ENCODE results near the gene MAP3K14.

The MAP3K14 gene

GRCh38 chr17:45317111-45317928, 500 bp upstream of the MAP3K14 start:
- FAIRE-seq (peak; percentile 87), DNase-seq (ENCODE audit: low spot score) (peak; percentile 100)

GRCh38 chr17:45315648-45316433, 979 bp downstream of the MAP3K14 start:
- no peak for DNase-seq (ENCODE audit: low spot score)
- FAIRE-seq, result no peak

- no peak for FAIRE-seq
- no peak for DNase-seq (ENCODE audit: low spot score)
Observed at GRCh38 chr17:45314741-45315647, 1.8 kb downstream of the MAP3K14 start.

- DNase-seq (ENCODE audit: low spot score) (no peak), FAIRE-seq (no peak)
Observed at GRCh38 chr17:45313996-45314740, 2.7 kb downstream of the MAP3K14 start.

- FAIRE-seq (no peak), DNase-seq (ENCODE audit: low spot score) (no peak)
Observed at GRCh38 chr17:45313421-45313771, 3.4 kb downstream of the MAP3K14 start.

- DNase-seq (ENCODE audit: low spot score) (no peak), FAIRE-seq (no peak)
Observed at GRCh38 chr17:45312477-45313420, 4.1 kb downstream of the MAP3K14 start.

- peak; percentile 89 for FAIRE-seq
- DNase-seq (ENCODE audit: low spot score), result peak; percentile 94
Observed at GRCh38 chr17:45311760-45312476, 4.9 kb downstream of the MAP3K14 start.

- DNase-seq (ENCODE audit: low spot score), result no peak
- FAIRE-seq, result no peak
Observed at GRCh38 chr17:45311401-45311759, 5.4 kb downstream of the MAP3K14 start.

GRCh38 chr17:45310380-45311324, 6.2 kb downstream of the MAP3K14 start:
- FAIRE-seq (no peak), DNase-seq (ENCODE audit: low spot score) (no peak)

- DNase-seq (ENCODE audit: low spot score) (no peak), FAIRE-seq (no peak)
Observed at GRCh38 chr17:45309400-45309799, 7.4 kb downstream of the MAP3K14 start.

GRCh38 chr17:45308840-45309239, 8.0 kb downstream of the MAP3K14 start:
- FAIRE-seq (no peak), DNase-seq (ENCODE audit: low spot score) (no peak)

- FAIRE-seq (no peak), DNase-seq (ENCODE audit: low spot score) (no peak)
Observed at GRCh38 chr17:45308016-45308365, 8.8 kb downstream of the MAP3K14 start.

GRCh38 chr17:45307290-45308015, 9.4 kb downstream of the MAP3K14 start:
- DNase-seq (ENCODE audit: low spot score) (peak; percentile 56), FAIRE-seq (peak; percentile 79)

- DNase-seq (ENCODE audit: low spot score), result no peak
- FAIRE-seq, result no peak
Observed at GRCh38 chr17:45306623-45307022, 10.2 kb downstream of the MAP3K14 start.

- no peak for FAIRE-seq
- no peak for DNase-seq (ENCODE audit: low spot score)
Observed at GRCh38 chr17:45306094-45306493, 10.7 kb downstream of the MAP3K14 start.

GRCh38 chr17:45305530-45306087, 11.2 kb downstream of the MAP3K14 start:
- DNase-seq (ENCODE audit: low spot score), result peak; percentile 53

GRCh38 chr17:45302649-45303173, 14.1 kb downstream of the MAP3K14 start:
- DNase-seq (ENCODE audit: low spot score) (peak; percentile 42), FAIRE-seq (no peak)

More at GRCh38 chr17:45305530-45306087, 11.2 kb downstream of the MAP3K14 start:
- FAIRE-seq, result peak; percentile 57
